Stimulated activated CD8-positive, alpha-beta memory T cell treated with anti-CD3 and anti-CD28 coated beads, Interleukin-7, amount 100 ng/mL, for 24 hours (primary cell): ENCODE measurements around the gene IQCM.

ENCODE experiments used
- DNase-seq: peaks from one replicate; pipeline ENCODE4 v3.0.0-alpha.2; 2020; ENCODE audit warnings: low read depth

Gene IQCM

GRCh38 chr4:149711593-149712365 is 103.9 kb downstream of the IQCM start:
- DNase-seq, result no peak

GRCh38 chr4:149709640-149710039 is 106.0 kb downstream of the IQCM start:
- no peak for DNase-seq

GRCh38 chr4:149708513-149709130 is 107.0 kb downstream of the IQCM start:
- no peak for DNase-seq

GRCh38 chr4:149707862-149708261 is 107.8 kb downstream of the IQCM start:
- no peak for DNase-seq

GRCh38 chr4:149706942-149707341 is 108.7 kb downstream of the IQCM start:
- no peak for DNase-seq

- no peak for DNase-seq
Measured at GRCh38 chr4:149702414-149703293, 113.0 kb downstream of the IQCM start.

GRCh38 chr4:149701435-149702156 is 114.0 kb downstream of the IQCM start:
- DNase-seq, result no peak

- no peak for DNase-seq
Measured at GRCh38 chr4:149700272-149700671, 115.4 kb downstream of the IQCM start.

- DNase-seq, result no peak
Measured at GRCh38 chr4:149699642-149700041, 116.0 kb downstream of the IQCM start.

GRCh38 chr4:149690726-149691125 is 124.9 kb downstream of the IQCM start:
- DNase-seq, result no peak

GRCh38 chr4:149684516-149684915 is 131.1 kb downstream of the IQCM start:
- no peak for DNase-seq

- DNase-seq, result no peak
Measured at GRCh38 chr4:149676076-149676475, 139.6 kb downstream of the IQCM start.

- no peak for DNase-seq
Measured at GRCh38 chr4:149645790-149646189, 169.9 kb downstream of the IQCM start.

- no peak for DNase-seq
Measured at GRCh38 chr4:149638073-149638472, 177.6 kb downstream of the IQCM start.

- DNase-seq, result no peak
Measured at GRCh38 chr4:149634368-149634767, 181.3 kb downstream of the IQCM start.

- DNase-seq, result no peak
Measured at GRCh38 chr4:149631629-149632028, 184.0 kb downstream of the IQCM start.

GRCh38 chr4:149630064-149630463 is 185.6 kb downstream of the IQCM start:
- DNase-seq, result no peak

- DNase-seq, result no peak
Measured at GRCh38 chr4:149605601-149606378, 209.9 kb downstream of the IQCM start.

- no peak for DNase-seq
Measured at GRCh38 chr4:149604827-149605226, 210.8 kb downstream of the IQCM start.

- no peak for DNase-seq
Measured at GRCh38 chr4:149595500-149595899, 220.1 kb downstream of the IQCM start.

GRCh38 chr4:149589826-149590225 is 225.8 kb downstream of the IQCM start:
- no peak for DNase-seq
